ENCODE data around the gene CACNA1B.
"Not testable (repeated sequence)": the region's sequence is repeated elsewhere in the genome, so short reads cannot be mapped to it uniquely, and the experiment has no call there.

CACNA1B gene

GRCh38 chr9:138105561-138106505 is 228.3 kb downstream of the CACNA1B start:
- TF ChIP-seq CTCF (conservative IDR thresholded peaks at IDR 0.05; ENCODE audit: low read depth, low read length), result no peak
- no peak overlapping the region for H3K4me3 ChIP-seq (ENCODE audit: low read depth, low read length)
- DNase-seq (ENCODE audit: low read depth), result no peak

- H3K4me3 ChIP-seq (ENCODE audit: low read depth, low read length); DNase-seq (ENCODE audit: low read depth): not testable (repeated sequence)
Observed at GRCh38 chr9:138107039-138107438, 229.5 kb downstream of the CACNA1B start.

GRCh38 chr9:138111607-138112006 is 234.0 kb downstream of the CACNA1B start:
- no peak for DNase-seq (ENCODE audit: low read depth)
- no peak overlapping the region for H3K4me3 ChIP-seq (ENCODE audit: low read depth, low read length)
- TF ChIP-seq CTCF (conservative IDR thresholded peaks at IDR 0.05; ENCODE audit: low read depth, low read length), result no peak

GRCh38 chr9:138112090-138112748 is 234.6 kb downstream of the CACNA1B start:
- no peak overlapping the region for H3K4me3 ChIP-seq (ENCODE audit: low read depth, low read length)
- DNase-seq (ENCODE audit: low read depth), result no peak
- TF ChIP-seq CTCF (conservative IDR thresholded peaks at IDR 0.05; ENCODE audit: low read depth, low read length), result no peak

GRCh38 chr9:138112791-138113600 is 235.4 kb downstream of the CACNA1B start:
- DNase-seq (ENCODE audit: low read depth), result no peak
- TF ChIP-seq CTCF (conservative IDR thresholded peaks at IDR 0.05; ENCODE audit: low read depth, low read length), result no peak
- H3K4me3 ChIP-seq (ENCODE audit: low read depth, low read length), result no peak overlapping the region

GRCh38 chr9:138113701-138114325 is 236.2 kb downstream of the CACNA1B start:
- not testable (repeated sequence) for DNase-seq (ENCODE audit: low read depth); H3K4me3 ChIP-seq (ENCODE audit: low read depth, low read length)

- no peak for TF ChIP-seq CTCF (conservative IDR thresholded peaks at IDR 0.05; ENCODE audit: low read depth, low read length)
- DNase-seq (ENCODE audit: low read depth), result no peak
- H3K4me3 ChIP-seq (ENCODE audit: low read depth, low read length), result no peak overlapping the region
Observed at GRCh38 chr9:138114501-138115245, 237.1 kb downstream of the CACNA1B start.
